AG04450 (cell line): ENCODE data around the gene TRAF3IP1. TPM values are rescaled to one million over a fixed set of nuclear protein-coding genes. Genes with fewer than 3 reads are reported as not detected.

Source experiments
- CTCF ChIA-PET: fragments of 300-600, 350-600 bp; formaldehyde crosslinking; extraction: SDS; loops from one replicate; lab custom pipeline; 2022; ENCODE audit warnings: antibody characterized with exemption, inconsistent platforms; lab: Charles Lee
- POLR2A ChIA-PET: fragments of 350-600 bp; formaldehyde crosslinking; extraction: SDS; loops from one replicate; lab custom pipeline; 2021; ENCODE audit warnings: antibody characterized with exemption, inconsistent platforms; lab: Yijun Ruan, JAX
- DNase-seq: peaks from one replicate; pipeline ENCODE4 v3.0.0-alpha.2; 2011; ENCODE audit warnings: low read depth, low spot score
- H3K27ac ChIP-seq: one replicate; pipeline ENCODE4 v1.5.1; 2012; ENCODE audit warnings: low read depth, low read length, control low read depth
- H3K27me3 ChIP-seq: one replicate; pipeline ENCODE4 v1.6.0; 2012; ENCODE audit warnings: low read length; ENCODE audit not compliant: control insufficient read depth, insufficient read depth
- H3K4me3 ChIP-seq: 2 replicates; pipeline ENCODE4 v1.5.1; 2011; ENCODE audit warnings: mild to moderate bottlenecking, low read depth, low read length, control low read depth
- H3K9me3 ChIP-seq: 2 replicates; pipeline ENCODE4 v1.5.1; 2012; ENCODE audit warnings: low read length; ENCODE audit not compliant: control insufficient read depth, insufficient read depth
- CTCF ChIP-seq: IDR thresholded peaks from 2 replicates; pipeline ENCODE4 v1.5.1; 2011; ENCODE audit warnings: low read depth, low read length, control low read depth, inconsistent platforms
- polyA plus RNA-seq: library from polyadenylated mRNA; depleted of rRNA; stranded (reverse); fragments of >200 nt; gene quantifications from 2 replicates; pipeline ENCODE4 v1.2.3, GENCODE V29; 2011

The TRAF3IP1 gene
- polyA plus RNA-seq, 1 experiment = 5.9 TPM

- ChIA-PET POLR2A (no interaction called here), CTCF (no interaction called here)
- no peak for DNase-seq
- H3K27me3 ChIP-seq = no peaks in the 10 kb centered on the region
- TF ChIP-seq CTCF = no peak
- peaks cover 5% of the 10 kb centered on the region for H3K9me3 ChIP-seq
- peak overlapping the region; percentile 95 for H3K4me3 ChIP-seq
- H3K27ac ChIP-seq = peak overlapping the region; percentile 97
Observed at GRCh38 chr2:238425979-238426567, 105.8 kb downstream of the TRAF3IP1 start.

- CTCF ChIA-PET = interaction anchor here (0.8 kb wide), 1 partner anchor 59 kb away, joined by 3 read pairs; no protein-coding TSS in a partner anchor
- POLR2A ChIA-PET = no interaction called here
- no peak for TF ChIP-seq CTCF
Observed at GRCh38 chr2:238426568-238427434, 106.5 kb downstream of the TRAF3IP1 start, which contains the start of gene ASB1. ASB1 (plus strand) TSS chr2:238426927; CDS start chr2:238427071, 144 bp downstream.

GRCh38 chr2:238427435-238428162 is 107.3 kb downstream of the TRAF3IP1 start:
- POLR2A ChIA-PET = no interaction called here
- DNase-seq = no peak
- CTCF ChIA-PET = interaction anchor here (0.5 to 0.8 kb wide), 2 partner anchors 60 to 491 kb away, joined by 3 to 6 read pairs; no protein-coding TSS in a partner anchor

More at GRCh38 chr2:238426568-238427434, 106.5 kb downstream of the TRAF3IP1 start, which contains the start of gene ASB1:
- no peaks in the 10 kb centered on the region for H3K27me3 ChIP-seq
- peak within 1 kb of the TSS; percentile 97 for H3K27ac ChIP-seq
- DNase-seq = peak; percentile 39
- H3K4me3 ChIP-seq = peak within 1 kb of the TSS; percentile 95
- peaks cover 5% of the 10 kb centered on the region for H3K9me3 ChIP-seq

GRCh38 chr2:238428866-238429265 is 108.5 kb downstream of the TRAF3IP1 start:
- CTCF ChIA-PET = no interaction called here
- no peak for TF ChIP-seq CTCF
- no peak for DNase-seq
- H3K9me3 ChIP-seq = peaks cover 5% of the 10 kb centered on the region
- no peaks in the 10 kb centered on the region for H3K27me3 ChIP-seq
- H3K4me3 ChIP-seq = peak overlapping the region; percentile 10; the same call in 1 of the 2 replicates
- POLR2A ChIA-PET = no interaction called here
- H3K27ac ChIP-seq = no peak overlapping the region

More at GRCh38 chr2:238427435-238428162, 107.3 kb downstream of the TRAF3IP1 start:
- Histone ChIP-seq H3K9me3 (peaks cover 5% of the 10 kb centered on the region), H3K4me3 (peak overlapping the region; percentile 95), H3K27ac (peak overlapping the region; percentile 97), H3K27me3 (no peaks in the 10 kb centered on the region)
- TF ChIP-seq CTCF = no peak
